SU-DHL-6 (cell line): Measurements from ENCODE around the gene NFIB.

Source experiments
- H2AFZ ChIP-seq: fragments of 200-600 bp; sonication (generic); 2 replicates; pipeline ENCODE4 v1.6.1; 2014; ENCODE audit warnings: low read depth, mild to moderate bottlenecking, moderate library complexity, mixed read lengths, antibody characterized with exemption, low read length; ENCODE audit not compliant: severe bottlenecking
- H3F3A ChIP-seq: fragments of 200-600 bp; shearing (Covaris generic); 2 replicates; pipeline ENCODE4 v1.6.0; 2016; ENCODE audit warnings: antibody characterized with exemption, mild to moderate bottlenecking; ENCODE audit not compliant: insufficient read depth
- H3K27ac ChIP-seq: fragments of 200-600 bp; sonication (generic); 2 replicates; pipeline ENCODE4 v1.5.1; 2016; ENCODE audit warnings: low read depth, mild to moderate bottlenecking, low read length, moderate library complexity, mixed read lengths
- H3K27me3 ChIP-seq: fragments of 200-600 bp; sonication (generic), shearing (Covaris generic); 2 replicates; pipeline ENCODE4 v1.6.0; 2014; ENCODE audit warnings: mild to moderate bottlenecking, low read length
- H3K36me3 ChIP-seq: fragments of 200-600 bp; sonication (generic); 2 replicates; pipeline ENCODE4 v1.6.1; 2014; ENCODE audit warnings: mild to moderate bottlenecking, low read length, mixed read lengths
- H3K4me2 ChIP-seq: fragments of 300-600, 200-600 bp; shearing (Covaris generic), sonication (generic); 2 replicates; pipeline ENCODE4 v1.6.0; 2014; ENCODE audit warnings: low read length, low read depth, mild to moderate bottlenecking; ENCODE audit not compliant: poor library complexity, severe bottlenecking
- H3K4me3 ChIP-seq: fragments of 200-600 bp; sonication (generic); 2 replicates; pipeline ENCODE4 v1.5.1; 2014; ENCODE audit warnings: antibody characterized with exemption, low read length, mild to moderate bottlenecking, mixed read lengths; ENCODE audit not compliant: insufficient read depth, poor library complexity, severe bottlenecking
- H3K79me2 ChIP-seq: fragments of 200-600 bp; sonication (generic); 2 replicates; pipeline ENCODE4 v1.6.1; 2014; ENCODE audit warnings: mild to moderate bottlenecking, low read length, moderate library complexity; ENCODE audit not compliant: insufficient read depth
- H3K9ac ChIP-seq: fragments of 200-600 bp; sonication (generic); 2 replicates; pipeline ENCODE4 v1.7.0; 2014; ENCODE audit warnings: mild to moderate bottlenecking, low read length
- H3K9me2 ChIP-seq: fragments of 200-600 bp; sonication (generic); replicated peaks from 2 replicates; pipeline ENCODE4 v1.6.1; 2014; ENCODE audit warnings: low read length; ENCODE audit not compliant: insufficient read depth
- H3K9me3 ChIP-seq: fragments of 200-600 bp; sonication (generic); 2 replicates; pipeline ENCODE4 v1.6.1; 2014; ENCODE audit warnings: low read length, mixed read lengths; ENCODE audit not compliant: insufficient read depth
- H4K20me1 ChIP-seq: fragments of 200-600 bp; sonication (generic); 2 replicates; pipeline ENCODE4 v1.6.1; 2014; ENCODE audit warnings: low read depth, mild to moderate bottlenecking, antibody characterized with exemption, low read length, moderate library complexity, mixed read lengths
- CTCF ChIP-seq: fragments of 200-600 bp; sonication (generic); IDR thresholded peaks from one replicate; pipeline ENCODE4 v1.5.1; 2017; ENCODE audit warnings: antibody characterized with exemption, mild to moderate bottlenecking, low read length, moderate library complexity; ENCODE audit not compliant: insufficient read depth, poor library complexity, severe bottlenecking
- EZH2phosphoT487 ChIP-seq: fragments of 200-600 bp; sonication (generic), shearing (Covaris generic); conservative IDR thresholded peaks from 2 replicates; pipeline ENCODE4 v1.6.1; 2018; ENCODE audit warnings: mild to moderate bottlenecking, antibody characterized with exemption, low read length, moderate library complexity, mixed read lengths

The NFIB gene

GRCh38 chr9:14350754-14351153 lies 36.8 kb upstream of the NFIB start:
- H3K9ac ChIP-seq, result no peak overlapping the region
- no peak overlapping the region for H2AFZ ChIP-seq
- H4K20me1 ChIP-seq, result no peaks in the 10 kb centered on the region
- H3K27me3 ChIP-seq, result no peaks in the 10 kb centered on the region
- H3K4me2 ChIP-seq, result no peak overlapping the region
- no peaks in the 10 kb centered on the region for H3K9me2 ChIP-seq
- H3F3A ChIP-seq, result no peaks in the 10 kb centered on the region
- no peaks in the 10 kb centered on the region for H3K9me3 ChIP-seq
- no peaks in the 10 kb centered on the region for H3K36me3 ChIP-seq
- H3K79me2 ChIP-seq, result no peaks in the 10 kb centered on the region
- no peak overlapping the region for H3K4me3 ChIP-seq
- H3K27ac ChIP-seq, result no peak overlapping the region
- TF ChIP-seq EZH2phosphoT487, result no peak
- TF ChIP-seq CTCF, result no peak

GRCh38 chr9:14350349-14350728 lies 36.4 kb upstream of the NFIB start:
- Histone ChIP-seq H3K9me3 (no peaks in the 10 kb centered on the region), H4K20me1 (no peaks in the 10 kb centered on the region), H3K9me2 (no peaks in the 10 kb centered on the region), H3F3A (no peaks in the 10 kb centered on the region), H3K79me2 (no peaks in the 10 kb centered on the region), H3K36me3 (no peaks in the 10 kb centered on the region), H3K9ac (no peak overlapping the region), H3K27ac (no peak overlapping the region), H2AFZ (no peak overlapping the region), H3K4me2 (no peak overlapping the region), H3K4me3 (no peak overlapping the region), H3K27me3 (no peaks in the 10 kb centered on the region)
- TF ChIP-seq CTCF (no peak), EZH2phosphoT487 (no peak)

GRCh38 chr9:14349447-14350348 lies 35.8 kb upstream of the NFIB start:
- Histone ChIP-seq H3K27ac (no peak overlapping the region), H3K9me2 (no peaks in the 10 kb centered on the region), H2AFZ (no peak overlapping the region), H3K27me3 (no peaks in the 10 kb centered on the region), H3K4me3 (no peak overlapping the region), H3K79me2 (no peaks in the 10 kb centered on the region), H3K4me2 (no peak overlapping the region), H3K36me3 (no peaks in the 10 kb centered on the region), H3K9me3 (no peaks in the 10 kb centered on the region), H3K9ac (no peak overlapping the region), H3F3A (no peaks in the 10 kb centered on the region), H4K20me1 (no peaks in the 10 kb centered on the region)
- no peak for TF ChIP-seq CTCF
- no peak for TF ChIP-seq EZH2phosphoT487
